COLO829 (cell line): Measurements from ENCODE around the gene TAMALIN.

ENCODE experiments used
- DNase-seq: peaks from one replicate; pipeline ENCODE4 v3.0.0; 2012; ENCODE audit warnings: low spot score

Gene TAMALIN

GRCh38 chr12:52037248-52037861 lies 30.6 kb downstream of the TAMALIN start:
- DNase-seq: no peak

- DNase-seq: no peak
These were observed 31.7 kb downstream of the TAMALIN start for GRCh38 chr12:52038447-52038846.

- DNase-seq: no peak
These were observed 34.3 kb downstream of the TAMALIN start for GRCh38 chr12:52041035-52041434.

- no peak for DNase-seq
These were observed 35.0 kb downstream of the TAMALIN start for GRCh38 chr12:52041695-52042123.

- no peak for DNase-seq
These were observed 36.1 kb downstream of the TAMALIN start for GRCh38 chr12:52042706-52043385.

GRCh38 chr12:52043386-52044212 lies 36.9 kb downstream of the TAMALIN start:
- no peak for DNase-seq

- no peak for DNase-seq
These were observed 37.7 kb downstream of the TAMALIN start for GRCh38 chr12:52044292-52044983.

GRCh38 chr12:52045794-52046199 lies 39.1 kb downstream of the TAMALIN start:
- DNase-seq: no peak

GRCh38 chr12:52046859-52047258 lies 40.1 kb downstream of the TAMALIN start:
- DNase-seq: no peak

GRCh38 chr12:52049286-52049685 lies 42.5 kb downstream of the TAMALIN start:
- DNase-seq: no peak

- no peak for DNase-seq
These were observed 42.9 kb downstream of the TAMALIN start for GRCh38 chr12:52049688-52050087.

- DNase-seq: no peak
These were observed 43.5 kb downstream of the TAMALIN start for GRCh38 chr12:52050116-52050757.

GRCh38 chr12:52050758-52051541 lies 44.2 kb downstream of the TAMALIN start, which contains the start of gene NR4A1:
NR4A1 (plus strand) TSS chr12:52051442; CDS start chr12:52054329, 2,887 bp downstream.
- peak; percentile 96 for DNase-seq

- no peak for DNase-seq
These were observed 45.9 kb downstream of the TAMALIN start for GRCh38 chr12:52052468-52053186.

- DNase-seq: no peak
These were observed 46.9 kb downstream of the TAMALIN start for GRCh38 chr12:52053536-52054209.

- DNase-seq: no peak
These were observed 47.6 kb downstream of the TAMALIN start for GRCh38 chr12:52054231-52054832.

- DNase-seq: no peak
These were observed 48.3 kb downstream of the TAMALIN start for GRCh38 chr12:52054833-52055730.
